ENCODE results near the gene MYO1A. TPM values are rescaled to one million over a fixed set of nuclear protein-coding genes. Genes with fewer than 3 reads are reported as not detected.
A peak's percentile ranks its signal among the peaks of the same experiment; 100 is the strongest.

Gene MYO1A
- total and polyA plus RNA-seq, 2 of the 13 experiments (the other 11 are each of a cell fraction or from before 2014, with no cell fraction given): 5.3 to 6.0 TPM

DNA sequence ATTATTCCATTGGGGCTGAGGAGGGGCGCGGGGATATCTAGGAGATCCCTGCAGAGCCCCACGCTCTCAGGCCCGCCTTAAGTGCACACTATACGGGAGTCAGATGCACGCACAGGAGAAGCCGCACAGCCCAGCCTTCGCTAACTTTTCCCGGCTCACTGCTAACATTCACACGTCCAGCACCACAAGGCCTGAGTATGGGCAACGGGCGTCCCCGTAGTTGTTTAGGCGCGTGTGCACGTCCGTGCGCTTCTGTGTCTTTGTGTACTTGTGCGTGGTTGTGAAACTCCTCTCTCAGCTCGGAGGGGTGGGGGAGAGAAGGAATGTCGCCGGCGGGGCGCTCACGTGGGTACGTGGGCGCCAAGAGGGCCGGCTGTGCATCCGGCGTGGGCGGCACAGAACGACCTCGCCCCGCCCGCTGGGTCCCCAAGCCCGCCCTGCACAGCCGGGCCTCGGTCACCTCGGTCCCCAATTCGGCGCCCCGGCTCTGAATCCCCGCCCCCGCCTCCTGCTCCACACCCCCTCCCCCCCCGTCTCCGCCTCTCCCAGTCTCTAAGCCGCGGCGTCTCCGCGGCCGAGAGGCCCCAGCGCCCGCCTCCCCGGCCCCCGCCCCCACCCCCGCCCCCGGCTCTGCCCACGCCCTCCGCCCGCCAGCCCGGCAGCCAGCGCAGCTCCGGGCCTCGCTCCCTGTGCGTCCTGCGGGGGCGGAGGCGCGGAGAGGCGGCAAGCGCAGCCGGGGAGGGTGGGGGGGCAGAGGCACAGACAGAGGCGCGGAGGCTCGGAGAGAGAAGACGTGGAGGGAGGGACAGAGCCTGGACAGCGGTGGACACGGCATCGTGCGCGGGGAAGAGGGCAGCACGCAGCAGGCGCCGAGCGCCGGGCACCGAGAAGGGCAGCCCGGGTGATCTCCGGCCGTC is 38.7 kb upstream of the MYO1A start, which contains the start of gene NAB2 (continued):
- TF ChIP-seq, protein P1, sequence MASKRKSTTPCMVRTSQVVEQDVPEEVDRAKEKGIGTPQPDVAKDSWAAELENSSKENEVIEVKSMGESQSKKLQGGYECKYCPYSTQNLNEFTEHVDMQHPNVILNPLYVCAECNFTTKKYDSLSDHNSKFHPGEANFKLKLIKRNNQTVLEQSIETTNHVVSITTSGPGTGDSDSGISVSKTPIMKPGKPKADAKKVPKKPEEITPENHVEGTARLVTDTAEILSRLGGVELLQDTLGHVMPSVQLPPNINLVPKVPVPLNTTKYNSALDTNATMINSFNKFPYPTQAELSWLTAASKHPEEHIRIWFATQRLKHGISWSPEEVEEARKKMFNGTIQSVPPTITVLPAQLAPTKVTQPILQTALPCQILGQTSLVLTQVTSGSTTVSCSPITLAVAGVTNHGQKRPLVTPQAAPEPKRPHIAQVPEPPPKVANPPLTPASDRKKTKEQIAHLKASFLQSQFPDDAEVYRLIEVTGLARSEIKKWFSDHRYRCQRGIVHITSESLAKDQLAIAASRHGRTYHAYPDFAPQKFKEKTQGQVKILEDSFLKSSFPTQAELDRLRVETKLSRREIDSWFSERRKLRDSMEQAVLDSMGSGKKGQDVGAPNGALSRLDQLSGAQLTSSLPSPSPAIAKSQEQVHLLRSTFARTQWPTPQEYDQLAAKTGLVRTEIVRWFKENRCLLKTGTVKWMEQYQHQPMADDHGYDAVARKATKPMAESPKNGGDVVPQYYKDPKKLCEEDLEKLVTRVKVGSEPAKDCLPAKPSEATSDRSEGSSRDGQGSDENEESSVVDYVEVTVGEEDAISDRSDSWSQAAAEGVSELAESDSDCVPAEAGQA (IDR thresholded peaks at IDR 0.05; ENCODE audit: low read depth): no peak; the same call in 1 of the 2 replicates
- TF ChIP-seq, protein P1 (CRISPR knock-in tag; IDR thresholded peaks at IDR 0.05; ENCODE audit: borderline replicate concordance): 0 out of 2 replicates have a peak, but pooled peaks have one; percentile 71
- no peak for TF ChIP-seq ARHGAP35 (CRISPR knock-in tag; IDR thresholded peaks at IDR 0.05; ENCODE audit: borderline replicate concordance)
- no peak for TF ChIP-seq CREBL2 (CRISPR knock-in tag; IDR thresholded peaks at IDR 0.05; ENCODE audit: borderline replicate concordance)
- TF ChIP-seq HIVEP1 (CRISPR knock-in tag; IDR thresholded peaks at IDR 0.05): peak; percentile 18; the same call in 1 of the 2 replicates
- no peak for TF ChIP-seq ZNF362 (CRISPR knock-in tag; IDR thresholded peaks at IDR 0.05; ENCODE audit: borderline replicate concordance)
- 0 out of 2 replicates have a peak, but pooled peaks have one; percentile 66 for TF ChIP-seq ZFAT (CRISPR knock-in tag; conservative IDR thresholded peaks at IDR 0.05)
- TF ChIP-seq MIER3 (CRISPR knock-in tag; IDR thresholded peaks at IDR 0.05; ENCODE audit: borderline replicate concordance): no peak; the same call in 1 of the 2 replicates
- no peak; the same call in 1 of the 2 replicates for TF ChIP-seq KLF6 (CRISPR knock-in tag; IDR thresholded peaks at IDR 0.05)
- TF ChIP-seq GLMP (CRISPR knock-in tag; IDR thresholded peaks at IDR 0.05; ENCODE audit: borderline replicate concordance): no peak
- no peak for TF ChIP-seq KDM6A (CRISPR knock-in tag; IDR thresholded peaks at IDR 0.05; ENCODE audit: low read depth)
- TF ChIP-seq ZNF740 (CRISPR knock-in tag; IDR thresholded peaks at IDR 0.05): peak; percentile 96
- no peak for TF ChIP-seq ZBTB20 (CRISPR knock-in tag; IDR thresholded peaks at IDR 0.05; ENCODE audit: borderline replicate concordance, low read depth)
- no peak for TF ChIP-seq REXO4 (CRISPR knock-in tag; IDR thresholded peaks at IDR 0.05; ENCODE audit: borderline replicate concordance)
- no peak for TF ChIP-seq KLF11 (CRISPR knock-in tag; IDR thresholded peaks at IDR 0.05)
- TF ChIP-seq ERF (CRISPR knock-in tag; IDR thresholded peaks at IDR 0.05): 0 out of 2 replicates have a peak, but pooled peaks have one; percentile 31
- no peak for TF ChIP-seq ZKSCAN5 (CRISPR knock-in tag; IDR thresholded peaks at IDR 0.05)
- TF ChIP-seq, protein P2, sequence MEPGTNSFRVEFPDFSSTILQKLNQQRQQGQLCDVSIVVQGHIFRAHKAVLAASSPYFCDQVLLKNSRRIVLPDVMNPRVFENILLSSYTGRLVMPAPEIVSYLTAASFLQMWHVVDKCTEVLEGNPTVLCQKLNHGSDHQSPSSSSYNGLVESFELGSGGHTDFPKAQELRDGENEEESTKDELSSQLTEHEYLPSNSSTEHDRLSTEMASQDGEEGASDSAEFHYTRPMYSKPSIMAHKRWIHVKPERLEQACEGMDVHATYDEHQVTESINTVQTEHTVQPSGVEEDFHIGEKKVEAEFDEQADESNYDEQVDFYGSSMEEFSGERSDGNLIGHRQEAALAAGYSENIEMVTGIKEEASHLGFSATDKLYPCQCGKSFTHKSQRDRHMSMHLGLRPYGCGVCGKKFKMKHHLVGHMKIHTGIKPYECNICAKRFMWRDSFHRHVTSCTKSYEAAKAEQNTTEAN (CRISPR knock-in tag; conservative IDR thresholded peaks at IDR 0.05): peak; percentile 97

Data from HepG2 (cell line).